ENCODE measurements around the gene APOD.
"Not testable (repeated sequence)": the region's sequence is repeated elsewhere in the genome, so short reads cannot be mapped to it uniquely, and the experiment has no call there.

APOD gene

GRCh38 chr3:195617784-195618659 is 34.3 kb upstream of the APOD start:
- not testable (repeated sequence) for DNase-seq

GRCh38 chr3:195617134-195617533 is 33.4 kb upstream of the APOD start:
- not testable (repeated sequence) for DNase-seq

GRCh38 chr3:195616681-195617080 is 32.9 kb upstream of the APOD start:
- DNase-seq = no peak

GRCh38 chr3:195615952-195616537 is 32.3 kb upstream of the APOD start:
- not testable (repeated sequence) for DNase-seq

GRCh38 chr3:195614672-195615504 is 31.1 kb upstream of the APOD start:
- DNase-seq = not testable (repeated sequence)

GRCh38 chr3:195613468-195614069 is 29.8 kb upstream of the APOD start:
- no peak for DNase-seq

GRCh38 chr3:195612075-195612800 is 28.5 kb upstream of the APOD start:
- DNase-seq = no peak

GRCh38 chr3:195609229-195609628 is 25.5 kb upstream of the APOD start:
- no peak for DNase-seq

- not testable (repeated sequence) for DNase-seq
These were observed 18.0 kb upstream of the APOD start for GRCh38 chr3:195601785-195602184.

GRCh38 chr3:195601382-195601781 is 17.6 kb upstream of the APOD start:
- DNase-seq = no peak

- not testable (repeated sequence) for DNase-seq
These were observed 16.2 kb upstream of the APOD start for GRCh38 chr3:195599926-195600325.

- DNase-seq = not testable (repeated sequence)
These were observed 15.8 kb upstream of the APOD start for GRCh38 chr3:195599516-195599915.

GRCh38 chr3:195597848-195598247 is 14.1 kb upstream of the APOD start:
- DNase-seq = no peak

GRCh38 chr3:195597229-195597628 is 13.5 kb upstream of the APOD start:
- no peak for DNase-seq

- no peak for DNase-seq
These were observed 13.0 kb upstream of the APOD start for GRCh38 chr3:195596765-195597171.

- no peak for DNase-seq
These were observed 12.2 kb upstream of the APOD start for GRCh38 chr3:195595785-195596531.

GRCh38 chr3:195591852-195592251 is 8.1 kb upstream of the APOD start:
- DNase-seq = no peak

- no peak for DNase-seq
These were observed 7.5 kb upstream of the APOD start for GRCh38 chr3:195591220-195591619.

GRCh38 chr3:195590381-195590780 is 6.6 kb upstream of the APOD start:
- DNase-seq = not testable (repeated sequence)

GRCh38 chr3:195589796-195590195 is 6.1 kb upstream of the APOD start:
- not testable (repeated sequence) for DNase-seq

- no peak for DNase-seq
These were observed 4.1 kb upstream of the APOD start for GRCh38 chr3:195587824-195588223.

Data from activated CD4-positive, alpha-beta T cell treated with anti-CD3 and anti-CD28 coated beads for 4 hours (primary cell).